GM13977 (cell line): ENCODE results near the gene ARL6IP1.

Source experiments
- DNase-seq: peaks from one replicate; pipeline ENCODE4 v3.0.0; 2012; ENCODE audit warnings: low spot score
- CTCF ChIP-seq: IDR thresholded peaks from 2 replicates; pipeline ENCODE4 v1.5.1; 2012; ENCODE audit warnings: mild to moderate bottlenecking, control low read depth; ENCODE audit not compliant: insufficient read depth; ENCODE audit errors: extremely low read depth, missing control alignments
- in situ Hi-C: fragments of 300-500 bp; cut with MboI; formaldehyde crosslinking; loops from one replicate; pipeline ENCODE4 v1.12.0; 2022; ENCODE audit warnings: low sequenced_read_pairs, low pct_unique_long_range_greater_than_20kb, mixed read lengths, inconsistent platforms; ENCODE audit not compliant: unreplicated experiment

Gene ARL6IP1

GRCh38 chr16:18816286-18816685, 14.9 kb upstream of the ARL6IP1 start:
- no peak for DNase-seq
- in situ Hi-C loops, result no loop called here
- TF ChIP-seq CTCF, result no peak

- in situ Hi-C loops, result no loop called here
- TF ChIP-seq CTCF, result no peak
- no peak for DNase-seq
Measured at GRCh38 chr16:18811925-18812324, 10.6 kb upstream of the ARL6IP1 start.

- DNase-seq, result no peak
- TF ChIP-seq CTCF, result no peak
- in situ Hi-C loops, result no loop called here
Measured at GRCh38 chr16:18809165-18809564, 7.8 kb upstream of the ARL6IP1 start.

GRCh38 chr16:18805257-18805773, 4.0 kb upstream of the ARL6IP1 start:
- no peak for TF ChIP-seq CTCF
- in situ Hi-C loops, result no loop called here
- no peak for DNase-seq

- no peak for TF ChIP-seq CTCF
- DNase-seq, result no peak
- in situ Hi-C loops, result no loop called here
Measured at GRCh38 chr16:18804540-18804939, 3.2 kb upstream of the ARL6IP1 start.

- TF ChIP-seq CTCF, result no peak
- no peak for DNase-seq
- in situ Hi-C loops, result no loop called here
Measured at GRCh38 chr16:18803569-18804462, 2.5 kb upstream of the ARL6IP1 start.
